Activated naive CD4-positive, alpha-beta T cell treated with anti-CD3 and anti-CD28 coated beads, Interleukin-2, amount 50 U/mL, for 72 hours (primary cell): ENCODE data around the gene ANKS1B. TPM values are rescaled to one million over a fixed set of nuclear protein-coding genes. Genes with fewer than 3 reads are reported as not detected.
A peak's percentile ranks its signal among the peaks of the same experiment; 100 is the strongest.
"Not testable (repeated sequence)": the region's sequence is repeated elsewhere in the genome, so short reads cannot be mapped to it uniquely, and the experiment has no call there.

Experiments
- ATAC-seq, 2 donors: fragments of 150-1000 bp; cut with Tn5 transposase; 2 replicates each; pipeline ENCODE4 v1.10.0; 2021; ENCODE audit warnings: mild to moderate bottlenecking in 2 of 2, moderate library complexity in 2 of 2
- DNase-seq, 2 donors: peaks; one replicate each; pipeline ENCODE4 v3.0.0; 2021 to 2022; ENCODE audit warnings: low spot score in 2 of 2
- H3K27ac Mint-ChIP-seq, 2 donors: one replicate each; pipeline ENCODE4 v1.8.0; 2022; ENCODE audit warnings: mild to moderate bottlenecking in 2 of 2, mixed read lengths in 2 of 2
- H3K36me3 Mint-ChIP-seq, 2 donors: one replicate each; pipeline ENCODE4 v1.8.0; 2022; ENCODE audit warnings: mixed read lengths in 2 of 2
- H3K9me3 Mint-ChIP-seq, 2 donors: one replicate each; pipeline ENCODE4 v1.8.0; 2022; ENCODE audit warnings: mixed read lengths in 2 of 2
- total RNA-seq, 2 donors: library from RNA; stranded (reverse); gene quantifications; one replicate each; pipeline ENCODE4 v1.2.3, GENCODE V29; 2022

Gene ANKS1B
- total RNA-seq, 2 donors from 2014 or later = 0.16 TPM; not detected in 1

DNA sequence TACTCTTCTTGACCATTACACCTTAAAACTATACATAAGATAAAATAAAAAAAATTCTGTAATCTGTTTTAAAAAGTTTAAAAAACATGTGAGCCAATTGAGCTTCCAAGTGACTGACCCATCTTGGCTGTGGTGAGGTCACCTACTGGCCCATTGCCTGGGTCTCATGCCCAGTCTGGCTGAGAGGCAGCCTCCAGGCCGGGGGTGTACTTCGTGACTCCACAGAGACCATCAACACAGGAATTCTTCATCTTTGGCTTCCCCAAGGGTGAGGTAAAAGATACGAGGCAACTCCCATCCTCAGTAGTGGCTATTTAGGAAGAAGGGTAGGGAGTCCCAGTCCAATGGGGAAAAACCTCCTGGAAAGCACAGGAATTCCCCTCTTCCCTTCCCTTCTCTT is 1226.4 kb downstream of the ANKS1B start:
- no peak overlapping the region for H3K27ac Mint-ChIP-seq
- no peak for ATAC-seq

DNA sequence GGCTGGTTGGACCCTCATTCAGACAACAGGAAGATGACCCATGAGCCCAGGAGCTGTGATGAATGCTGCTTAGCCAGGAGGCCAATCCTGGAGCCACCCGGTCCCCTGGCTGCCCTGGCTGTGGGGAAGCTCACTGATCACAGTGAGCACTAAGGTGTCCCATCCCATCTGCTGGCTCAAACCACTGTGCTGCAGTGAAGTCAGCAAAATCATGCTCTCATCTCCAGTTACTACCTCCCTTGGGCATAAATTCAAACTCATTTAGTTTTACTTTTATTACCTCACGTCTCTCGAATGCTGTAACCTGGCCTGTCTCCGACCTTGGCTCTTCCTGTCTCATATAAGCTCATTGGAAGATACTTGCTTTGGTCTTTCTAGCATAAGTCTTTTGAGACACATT is 1227.3 kb downstream of the ANKS1B start:
- Mint-ChIP-seq H3K9me3 (no peaks in the 10 kb centered on the region), H3K27ac (no peak overlapping the region), H3K36me3 (no peaks in the 10 kb centered on the region)
- ATAC-seq (no peak), DNase-seq (no peak)

More for the DNA sequence above, 1226.4 kb downstream of the ANKS1B start:
- H3K9me3 Mint-ChIP-seq = no peaks in the 10 kb centered on the region
- no peak for DNase-seq
- H3K36me3 Mint-ChIP-seq = no peaks in the 10 kb centered on the region

- not testable (repeated sequence) for H3K9me3 Mint-ChIP-seq, DNase-seq, ATAC-seq, H3K27ac Mint-ChIP-seq, H3K36me3 Mint-ChIP-seq
Observed at GRCh38 chr12:98755855-98756254, 1228.9 kb downstream of the ANKS1B start.

DNA sequence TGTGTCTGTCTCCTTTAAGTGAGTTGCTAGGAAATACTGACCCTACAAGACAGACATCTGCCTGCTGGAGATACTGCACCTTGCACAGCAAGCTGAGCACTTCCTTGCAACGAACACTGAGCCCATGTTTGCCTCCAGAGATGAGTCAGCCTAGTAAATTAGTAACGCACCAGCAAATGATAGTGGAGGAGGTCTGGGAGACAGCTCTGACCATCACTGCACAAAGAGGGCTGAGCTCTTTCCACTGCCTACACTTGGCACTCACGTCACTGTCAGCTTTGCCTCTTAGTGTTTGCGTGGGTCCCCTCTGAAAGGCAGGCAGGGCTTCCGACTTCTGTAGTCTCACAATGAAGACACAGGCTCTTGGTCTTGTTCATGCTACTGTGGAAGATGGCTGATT is 1230.6 kb downstream of the ANKS1B start:
- Mint-ChIP-seq H3K27ac (no peak overlapping the region), H3K36me3 (no peaks in the 10 kb centered on the region), H3K9me3 (no peaks in the 10 kb centered on the region)
- ATAC-seq (peak; percentile 77 to 89), DNase-seq (no peak)

- no peaks in the 10 kb centered on the region for H3K9me3 Mint-ChIP-seq
- no peaks in the 10 kb centered on the region for H3K36me3 Mint-ChIP-seq
- H3K27ac Mint-ChIP-seq = no peak overlapping the region
- DNase-seq (no peak), ATAC-seq (no peak)
Observed at GRCh38 chr12:98752726-98753125, 1232.0 kb downstream of the ANKS1B start.

DNA sequence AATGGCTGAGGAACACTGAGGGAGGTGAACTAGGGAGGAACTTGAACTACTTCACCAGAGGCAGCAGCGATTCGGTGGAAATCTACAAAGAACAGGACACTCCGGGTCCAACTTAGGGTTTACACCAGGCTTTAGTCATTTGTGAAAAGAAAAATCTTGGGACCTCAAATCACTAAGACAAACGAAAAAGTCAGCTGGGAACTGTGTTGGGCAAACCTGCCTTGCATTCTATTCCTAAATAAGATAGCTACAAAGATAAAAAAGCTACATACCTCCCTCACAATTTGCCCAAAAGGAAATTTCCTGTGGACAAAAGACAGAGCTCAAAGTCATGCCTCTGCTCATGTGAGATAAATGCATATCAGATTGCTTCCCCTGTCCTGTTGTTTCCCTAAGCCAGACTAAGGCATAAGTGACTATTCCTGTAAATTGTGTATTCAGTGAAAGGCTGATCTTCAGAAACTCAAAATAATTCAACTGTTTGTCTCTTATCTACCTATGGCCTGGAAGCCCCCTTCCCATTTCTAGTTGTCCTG is 1233.1 kb downstream of the ANKS1B start:
- Mint-ChIP-seq H3K27ac (no peak overlapping the region), H3K9me3 (no peaks in the 10 kb centered on the region), H3K36me3 (no peaks in the 10 kb centered on the region)
- DNase-seq = no peak
- ATAC-seq = no peak

- no peak overlapping the region for H3K27ac Mint-ChIP-seq
- no peak for ATAC-seq
- no peaks in the 10 kb centered on the region for H3K36me3 Mint-ChIP-seq
- H3K9me3 Mint-ChIP-seq = no peaks in the 10 kb centered on the region
- no peak for DNase-seq
Observed at GRCh38 chr12:98750511-98750910, 1234.2 kb downstream of the ANKS1B start.

DNA sequence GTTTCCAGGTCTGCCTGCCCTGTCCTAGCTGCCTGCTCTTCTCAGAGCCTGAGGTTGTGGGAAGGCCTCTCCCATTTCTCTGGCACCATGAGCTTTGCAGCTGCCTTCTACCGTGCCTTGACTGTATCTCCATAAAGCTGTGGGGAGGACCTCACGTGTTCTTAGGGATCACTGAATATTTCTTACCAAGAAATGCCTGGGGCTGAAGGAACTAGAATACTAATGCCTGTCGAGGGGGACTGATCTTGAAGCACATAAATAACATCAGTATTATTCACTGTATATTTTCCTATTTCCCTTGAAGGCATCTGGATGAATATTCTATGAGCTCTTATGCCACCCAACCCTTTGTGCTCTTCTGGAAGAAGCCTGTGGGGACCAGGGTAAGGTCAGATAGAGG is 1236.3 kb downstream of the ANKS1B start:
- H3K27ac Mint-ChIP-seq = no peak overlapping the region
- DNase-seq (no peak), ATAC-seq (no peak)
- no peaks in the 10 kb centered on the region for H3K9me3 Mint-ChIP-seq
- H3K36me3 Mint-ChIP-seq = no peaks in the 10 kb centered on the region

DNA sequence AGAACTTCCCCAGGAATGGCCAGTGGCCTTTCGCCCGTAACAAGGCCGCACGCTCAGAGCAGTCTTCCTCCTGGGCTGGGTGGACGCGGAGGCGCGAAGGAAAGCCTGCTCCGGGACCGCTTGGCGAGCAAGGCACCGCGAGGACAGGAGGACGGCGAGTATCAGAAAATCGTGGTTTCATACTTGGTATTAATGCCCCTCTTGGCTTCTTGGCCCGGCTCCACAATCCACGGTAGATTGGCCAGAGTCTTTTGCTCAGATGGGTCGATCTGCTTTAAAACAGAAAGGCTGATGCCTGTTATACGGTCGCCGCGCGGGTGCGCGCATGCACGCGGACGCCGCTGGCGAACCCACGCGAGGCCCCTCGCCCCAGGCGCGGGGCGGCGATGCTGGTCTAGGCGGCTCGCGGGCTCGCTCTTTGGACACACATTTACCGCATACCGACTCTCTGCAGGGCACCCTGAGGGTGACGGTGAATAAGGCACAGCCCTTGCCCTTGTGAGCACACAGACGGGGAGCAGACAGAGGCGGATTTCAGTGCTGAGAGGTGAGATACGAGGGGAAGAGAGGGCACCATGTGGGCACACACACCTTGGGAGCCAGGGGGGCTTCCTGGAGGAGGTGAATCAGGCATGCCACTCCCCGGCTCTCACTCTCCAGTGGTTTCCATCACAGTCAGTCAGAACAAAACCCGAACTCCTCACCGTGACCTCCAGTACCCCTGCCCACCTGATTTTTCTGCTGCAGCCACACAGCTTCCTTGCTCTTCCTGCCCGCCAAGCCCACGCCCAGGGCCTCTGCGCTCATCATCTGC is 1239.0 kb downstream of the ANKS1B start:
- DNase-seq = peak in 1 of 2 donors; percentile 26
- H3K27ac Mint-ChIP-seq = no peak overlapping the region
- peaks cover under 1% of the 10 kb centered on the region in 2 donors for H3K36me3 Mint-ChIP-seq
- H3K9me3 Mint-ChIP-seq = no peaks in the 10 kb centered on the region
- ATAC-seq = peak; percentile 16 to 49

DNA sequence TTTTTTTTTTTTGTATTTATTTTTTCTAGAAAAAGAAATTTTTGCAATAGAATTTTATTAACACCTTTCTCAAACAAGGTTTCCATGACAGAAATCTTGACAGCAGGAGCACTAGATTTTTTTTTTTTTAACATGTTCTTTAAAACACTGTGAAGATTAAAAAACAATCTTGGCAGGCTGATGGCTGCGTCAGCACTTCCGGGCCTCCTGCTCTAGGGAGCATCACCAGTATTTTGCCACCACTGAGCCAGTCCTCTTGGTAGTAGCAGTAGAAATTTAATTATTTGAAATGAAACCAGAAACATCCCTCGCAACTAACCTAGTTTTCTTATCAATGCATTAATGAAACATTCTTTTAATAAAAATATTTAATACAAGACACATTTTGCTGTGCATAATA is 1240.1 kb downstream of the ANKS1B start:
- no peak overlapping the region for H3K27ac Mint-ChIP-seq
- no peak for ATAC-seq
- no peak for DNase-seq
- no peaks in the 10 kb centered on the region for H3K9me3 Mint-ChIP-seq
- H3K36me3 Mint-ChIP-seq = peaks cover 4 to 6% of the 10 kb centered on the region in 2 donors

- Mint-ChIP-seq H3K36me3 (peaks cover 4 to 6% of the 10 kb centered on the region in 2 donors), H3K27ac (no peak overlapping the region), H3K9me3 (no peaks in the 10 kb centered on the region)
- peak in 1 of 2 donors; percentile 62 for DNase-seq
- ATAC-seq = no peak
Observed at GRCh38 chr12:98743362-98743953, 1241.3 kb downstream of the ANKS1B start.

- DNase-seq (peak in 1 of 2 donors; percentile 50), ATAC-seq (peak; percentile 45 to 71)
- Mint-ChIP-seq H3K36me3 (peaks cover 4 to 6% of the 10 kb centered on the region in 2 donors), H3K9me3 (no peaks in the 10 kb centered on the region), H3K27ac (peak overlapping the region; percentile 87 to 94)
Observed at GRCh38 chr12:98741556-98742265, 1243.0 kb downstream of the ANKS1B start.

GRCh38 chr12:98741196-98741555 is 1243.6 kb downstream of the ANKS1B start:
- Mint-ChIP-seq H3K36me3 (peaks cover 4 to 9% of the 10 kb centered on the region in 2 donors), H3K27ac (peak overlapping the region; percentile 87 to 94), H3K9me3 (no peaks in the 10 kb centered on the region)
- DNase-seq (peak in 1 of 2 donors; percentile 58), ATAC-seq (peak; percentile 76 to 88)

DNA sequence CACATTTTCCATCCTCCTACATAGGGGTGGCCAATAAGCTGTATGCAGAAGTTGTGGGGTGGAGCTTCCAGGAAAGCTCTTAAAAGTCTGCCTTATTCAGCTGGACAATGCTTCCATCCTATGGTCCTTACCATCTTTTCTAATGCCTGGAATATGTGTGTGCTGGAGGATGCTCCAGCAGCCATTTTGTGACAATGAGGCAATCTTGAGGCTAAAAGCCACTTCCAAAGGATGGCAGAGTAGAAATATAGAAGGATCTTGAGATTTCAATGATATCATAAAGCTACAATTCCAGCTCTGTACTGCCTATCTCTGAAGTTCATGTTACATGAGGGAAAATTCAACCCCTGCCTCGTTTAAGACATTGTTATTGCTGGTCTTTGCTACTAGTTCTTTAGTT is 1244.0 kb downstream of the ANKS1B start:
- no peak for DNase-seq
- ATAC-seq = no peak

DNA sequence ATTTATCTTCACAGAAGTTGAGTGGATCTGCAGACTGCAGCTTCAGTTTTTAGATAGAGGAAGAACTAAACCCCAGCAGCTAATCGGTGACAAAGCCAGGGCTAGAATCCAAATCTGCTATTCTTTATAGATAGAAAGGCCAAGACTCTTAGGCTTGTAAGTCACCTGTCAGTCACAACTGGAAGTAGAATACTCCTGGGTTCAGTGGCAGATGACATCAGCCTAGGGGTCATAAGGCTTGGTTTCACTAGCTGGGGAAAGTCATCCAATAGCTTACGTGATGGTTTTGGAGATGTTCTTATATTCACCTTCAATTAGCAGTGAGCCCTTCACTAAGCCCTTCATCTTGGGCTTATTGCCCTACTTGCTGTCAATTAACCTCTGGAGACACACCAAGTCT is 1246.2 kb downstream of the ANKS1B start:
- Mint-ChIP-seq H3K9me3 (no peaks in the 10 kb centered on the region), H3K36me3 (peaks cover 4 to 21% of the 10 kb centered on the region in 2 donors), H3K27ac (peak overlapping the region in 1 of 2 donors; percentile 45)
- DNase-seq (no peak), ATAC-seq (peak; percentile 31 to 49)

More for the DNA sequence above, 1244.0 kb downstream of the ANKS1B start:
- H3K9me3 Mint-ChIP-seq = no peaks in the 10 kb centered on the region
- peaks cover 4 to 14% of the 10 kb centered on the region in 2 donors for H3K36me3 Mint-ChIP-seq
- peak overlapping the region; percentile 87 to 94 for H3K27ac Mint-ChIP-seq

- ATAC-seq = peak in 1 of 2 donors; percentile 22
- peak overlapping the region in 1 of 2 donors; percentile 45 for H3K27ac Mint-ChIP-seq
- peaks cover 4 to 22% of the 10 kb centered on the region in 2 donors for H3K36me3 Mint-ChIP-seq
- DNase-seq = no peak
- H3K9me3 Mint-ChIP-seq = no peaks in the 10 kb centered on the region
Observed at GRCh38 chr12:98738002-98738401, 1246.7 kb downstream of the ANKS1B start.

DNA sequence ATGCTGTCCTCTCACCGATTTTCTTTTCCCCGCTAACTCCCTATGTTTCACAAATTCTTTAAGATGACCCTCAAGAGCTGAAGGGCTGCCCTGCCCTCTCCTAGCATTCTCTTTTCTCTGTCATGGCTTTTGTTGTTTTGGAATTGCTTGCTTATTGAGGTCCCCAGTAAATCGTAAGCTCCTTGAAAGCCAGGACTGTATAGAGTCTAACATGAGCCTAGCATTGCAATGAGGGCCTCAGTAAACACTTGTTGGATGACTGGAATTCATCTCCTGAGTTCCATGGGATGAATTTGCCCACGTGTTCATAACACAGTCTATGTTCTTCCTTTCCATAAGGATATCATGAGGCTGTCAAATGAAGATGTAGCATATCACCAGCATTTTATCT is 1247.4 kb downstream of the ANKS1B start:
- Mint-ChIP-seq H3K27ac (peak overlapping the region in 1 of 2 donors; percentile 7), H3K36me3 (peaks cover 4 to 22% of the 10 kb centered on the region in 2 donors), H3K9me3 (no peaks in the 10 kb centered on the region)
- no peak for DNase-seq
- ATAC-seq = no peak
